Osteoblast (primary cell): ENCODE data around the gene SNAP29. TPM values are rescaled to one million over a fixed set of nuclear protein-coding genes. Genes with fewer than 3 reads are reported as not detected.

ENCODE experiments used
- DNase-seq: peaks from one replicate; pipeline ENCODE4 v3.0.0; 2011; ENCODE audit warnings: low spot score, mixed read lengths; ENCODE audit not compliant: insufficient read length; ENCODE audit errors: missing footprints
- H2AFZ ChIP-seq: 2 replicates; pipeline ENCODE4 v1.6.0; 2011; ENCODE audit warnings: mild to moderate bottlenecking, low read length
- H3K27ac ChIP-seq: 2 replicates; pipeline ENCODE4 v1.5.1; 2011; ENCODE audit warnings: mild to moderate bottlenecking, low read depth, low read length, moderate library complexity
- H3K27me3 ChIP-seq: 2 replicates; pipeline ENCODE4 v1.6.0; 2012; ENCODE audit warnings: mild to moderate bottlenecking, control low read depth, inconsistent platforms, low read length, moderate library complexity; ENCODE audit not compliant: insufficient read depth
- H3K36me3 ChIP-seq: 2 replicates; pipeline ENCODE4 v1.5.1; 2011; ENCODE audit warnings: mild to moderate bottlenecking, low read length, control low read depth, moderate library complexity; ENCODE audit not compliant: insufficient read depth
- H3K4me1 ChIP-seq: 2 replicates; pipeline ENCODE4 v1.5.1; 2011; ENCODE audit warnings: mild to moderate bottlenecking, low read length, control low read depth, moderate library complexity; ENCODE audit not compliant: insufficient read depth
- H3K4me2 ChIP-seq: 2 replicates; pipeline ENCODE4 v1.6.0; 2011; ENCODE audit warnings: mild to moderate bottlenecking, low read length; ENCODE audit not compliant: insufficient read depth
- H3K4me3 ChIP-seq: fragments of 200-600 bp; sonication (generic); 3 replicates; pipeline ENCODE4 v1.5.1; 2012; ENCODE audit warnings: mild to moderate bottlenecking, low read length, inconsistent platforms; ENCODE audit not compliant: insufficient read depth
- H3K79me2 ChIP-seq: 2 replicates; pipeline ENCODE4 v1.6.0; 2012; ENCODE audit warnings: mild to moderate bottlenecking, low read length, control low read depth, inconsistent platforms; ENCODE audit not compliant: insufficient read depth
- H3K9me3 ChIP-seq: 2 replicates; pipeline ENCODE4 v1.5.1; 2011; ENCODE audit warnings: low read depth, low read length, control low read depth
- H4K20me1 ChIP-seq: 2 replicates; pipeline ENCODE4 v1.6.0; 2012; ENCODE audit warnings: mild to moderate bottlenecking, low read length, control low read depth; ENCODE audit not compliant: insufficient read depth
- CTCF ChIP-seq: IDR thresholded peaks from 2 replicates; pipeline ENCODE4 v1.5.1; 2011; ENCODE audit warnings: mild to moderate bottlenecking, low read depth, low read length, moderate library complexity; ENCODE audit errors: extremely low read depth
- total RNA-seq: library from RNA; depleted of rRNA; stranded (reverse); fragments of >200 nt; gene quantifications from 2 replicates; pipeline ENCODE4 v1.2.3, GENCODE V29; 2012

SNAP29 gene
- total RNA-seq, 1 donor: 13.0 TPM

DNA sequence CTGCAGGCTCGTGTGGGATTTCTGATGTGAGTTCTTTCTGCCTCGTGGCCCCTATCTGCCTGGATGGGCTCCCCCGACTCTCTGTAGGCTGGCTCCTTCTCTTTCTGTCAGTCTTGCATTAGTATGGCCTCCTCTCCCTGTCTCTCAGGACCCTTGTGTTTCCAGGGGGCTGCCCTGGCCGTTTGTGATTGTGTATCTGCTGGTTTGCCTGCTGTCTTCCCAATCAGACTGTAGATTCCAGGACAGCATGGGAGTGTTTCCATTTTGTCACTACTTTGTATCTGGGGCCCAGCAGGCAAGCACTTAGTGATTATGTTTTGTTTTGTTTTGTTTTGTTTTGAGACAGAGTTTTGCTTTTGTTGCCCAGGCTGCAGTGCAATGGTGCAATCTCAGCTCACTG lies 25.6 kb downstream of the SNAP29 start:
- peaks cover 45% of the 10 kb centered on the region for H3K36me3 ChIP-seq
- peaks cover 3% of the 10 kb centered on the region for H4K20me1 ChIP-seq
- H2AFZ ChIP-seq: no peak overlapping the region
- H3K27me3 ChIP-seq: no peaks in the 10 kb centered on the region
- TF ChIP-seq CTCF: no peak
- no peak overlapping the region for H3K27ac ChIP-seq
- no peaks in the 10 kb centered on the region for H3K9me3 ChIP-seq
- no peak overlapping the region for H3K4me2 ChIP-seq
- no peaks in the 10 kb centered on the region for H3K79me2 ChIP-seq
- no peak overlapping the region for H3K4me3 ChIP-seq
- no peaks in the 10 kb centered on the region for H3K4me1 ChIP-seq
- no peak for DNase-seq

DNA sequence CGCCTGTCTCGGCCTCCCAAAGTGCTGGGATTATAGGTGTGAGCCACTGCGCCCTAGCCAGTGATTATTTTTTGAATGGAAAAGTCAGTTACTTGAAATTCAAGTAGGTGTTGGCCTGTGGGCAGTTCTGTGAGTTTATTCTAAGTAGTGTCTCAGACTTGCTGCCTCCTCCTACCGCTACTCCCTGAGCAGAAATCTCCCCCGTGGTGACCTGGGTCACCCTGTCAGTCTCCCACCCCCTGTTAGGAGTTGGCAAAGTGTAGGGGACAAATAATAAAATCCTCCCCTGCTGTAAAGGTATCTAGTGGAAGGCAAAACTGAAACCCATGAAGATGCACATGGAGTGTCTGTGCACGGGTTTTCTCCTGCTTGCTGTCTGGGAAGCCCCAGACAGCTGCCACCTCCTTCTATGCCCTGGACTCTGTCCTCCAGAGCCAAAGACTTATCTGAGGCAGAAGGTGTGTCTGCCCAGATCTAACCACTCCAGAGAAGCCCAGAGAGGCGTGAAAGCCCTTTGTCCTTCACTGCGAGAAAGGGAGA lies 26.3 kb downstream of the SNAP29 start:
- TF ChIP-seq CTCF: no peak
- Histone ChIP-seq H3K27me3 (no peaks in the 10 kb centered on the region), H3K4me3 (no peak overlapping the region), H2AFZ (peak overlapping the region; percentile 87), H3K4me2 (no peak overlapping the region), H3K4me1 (no peaks in the 10 kb centered on the region), H3K27ac (peak overlapping the region; percentile 30), H3K9me3 (no peaks in the 10 kb centered on the region), H4K20me1 (peaks cover 3% of the 10 kb centered on the region), H3K79me2 (no peaks in the 10 kb centered on the region), H3K36me3 (peaks cover 45% of the 10 kb centered on the region)
- DNase-seq: peak; percentile 69

DNA sequence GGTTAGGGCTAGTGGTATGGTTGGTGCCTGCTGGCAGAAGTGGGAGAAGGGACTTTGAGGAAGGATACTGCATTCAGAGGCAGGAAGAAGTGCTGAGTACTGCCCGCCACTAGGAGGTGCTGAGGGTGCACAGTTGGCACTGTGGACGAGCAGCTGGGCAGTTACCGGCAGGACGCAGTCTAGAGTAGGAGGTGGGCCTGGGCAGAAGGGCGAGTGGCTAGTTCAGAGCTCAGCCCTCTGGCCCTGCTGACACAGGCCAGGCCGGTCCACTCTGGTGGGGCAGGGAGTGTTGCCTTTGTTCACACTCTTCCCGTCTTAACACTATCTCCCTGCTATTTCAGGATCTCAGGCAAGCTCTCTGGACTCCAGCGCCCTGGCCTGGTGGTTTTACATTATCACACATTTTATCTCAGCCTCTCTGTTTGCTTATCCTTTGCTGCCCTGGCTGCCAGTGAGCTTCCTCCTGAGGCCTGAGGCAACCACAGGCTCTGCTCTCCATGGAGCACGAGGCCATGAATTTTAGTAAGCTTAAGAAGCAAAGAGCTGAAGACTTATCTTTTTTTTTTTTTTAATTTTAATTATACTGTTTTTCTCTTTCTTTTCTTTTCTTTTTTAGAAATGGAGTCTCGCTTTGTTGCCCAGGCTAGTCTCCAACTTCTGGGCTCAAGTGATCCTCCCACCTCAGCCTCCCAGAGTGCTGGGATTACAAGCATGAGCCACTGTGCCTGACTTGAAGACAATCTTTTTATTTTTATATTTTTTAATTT lies 26.9 kb downstream of the SNAP29 start:
- Histone ChIP-seq H3K9me3 (no peaks in the 10 kb centered on the region), H3K27me3 (no peaks in the 10 kb centered on the region), H3K4me3 (no peak overlapping the region), H2AFZ (peak overlapping the region; percentile 87), H3K79me2 (no peaks in the 10 kb centered on the region), H3K27ac (peak overlapping the region; percentile 30), H3K36me3 (peaks cover 45% of the 10 kb centered on the region), H4K20me1 (peaks cover 3% of the 10 kb centered on the region), H3K4me2 (peak overlapping the region; percentile 44), H3K4me1 (no peaks in the 10 kb centered on the region)
- DNase-seq: peak; percentile 94
- TF ChIP-seq CTCF: peak; percentile 92

DNA sequence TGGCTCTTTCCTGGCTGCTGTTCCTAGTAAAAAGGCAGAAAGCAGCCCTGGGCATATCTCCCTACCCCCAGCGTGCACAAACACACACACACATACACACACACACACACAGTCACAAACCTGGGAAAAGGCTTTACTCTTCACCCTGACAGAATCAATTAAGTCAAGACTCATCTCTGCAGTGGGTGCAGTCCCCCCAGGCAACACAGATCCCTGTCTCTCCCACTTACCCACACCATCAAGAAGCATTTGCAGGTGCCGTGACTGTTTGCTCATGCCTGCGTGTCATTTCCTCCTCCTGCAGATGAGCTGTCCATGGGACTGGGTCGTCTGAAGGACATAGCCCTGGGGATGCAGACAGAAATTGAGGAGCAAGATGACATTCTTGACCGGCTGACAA lies 28.6 kb downstream of the SNAP29 start:
- Histone ChIP-seq H3K79me2 (no peaks in the 10 kb centered on the region), H3K4me3 (no peak overlapping the region), H3K4me2 (no peak overlapping the region), H3K4me1 (no peaks in the 10 kb centered on the region), H3K9me3 (no peaks in the 10 kb centered on the region), H3K27ac (no peak overlapping the region), H3K27me3 (no peaks in the 10 kb centered on the region), H2AFZ (no peak overlapping the region), H3K36me3 (peaks cover 36% of the 10 kb centered on the region), H4K20me1 (peaks cover 3% of the 10 kb centered on the region)
- no peak for DNase-seq
- TF ChIP-seq CTCF: no peak
